GM12878 (cell line): Measurements from ENCODE around the gene BBS2.
"Not testable (repeated sequence)": the region's sequence is repeated elsewhere in the genome, so short reads cannot be mapped to it uniquely, and the experiment has no call there.

Experiments used
- NRF1 ChIP-seq: conservative IDR thresholded peaks from 2 replicates; pipeline ENCODE4 v1.6.1; 2011; ENCODE audit warnings: mild to moderate bottlenecking, low read depth, low read length, improper control_type of control experiment
- TF ChIP-seq, protein P1 (sequence below), 3 experiments: IDR thresholded peaks in 2 of 3; conservative IDR thresholded peaks in 1 of 3; 2 replicates each; pipeline ENCODE4 v1.5.1; 2011; ENCODE audit warnings: low read depth in 3 of 3, low read length in 3 of 3, mild to moderate bottlenecking in 3 of 3, control low read depth in 2 of 3, moderate library complexity in 2 of 3, inconsistent platforms in 1 of 3, mixed read lengths in 1 of 3; ENCODE audit not compliant: control insufficient read depth in 2 of 3, insufficient read depth in 1 of 3; ENCODE audit errors: extremely low read depth in 1 of 3
- TF ChIP-seq, protein P2 (sequence below): IDR thresholded peaks from 2 replicates; pipeline ENCODE4 v1.6.1; 2012; ENCODE audit warnings: low read depth, low read length, improper control_type of control experiment
- TF ChIP-seq, protein P3 (sequence below): IDR thresholded peaks from 2 replicates; pipeline ENCODE4 v1.6.1; 2012; ENCODE audit warnings: mild to moderate bottlenecking, low read depth, low read length

GRCh38 chr16:56488868-56489267, 31.0 kb downstream of the BBS2 start:
- TF ChIP-seq, protein P1, sequence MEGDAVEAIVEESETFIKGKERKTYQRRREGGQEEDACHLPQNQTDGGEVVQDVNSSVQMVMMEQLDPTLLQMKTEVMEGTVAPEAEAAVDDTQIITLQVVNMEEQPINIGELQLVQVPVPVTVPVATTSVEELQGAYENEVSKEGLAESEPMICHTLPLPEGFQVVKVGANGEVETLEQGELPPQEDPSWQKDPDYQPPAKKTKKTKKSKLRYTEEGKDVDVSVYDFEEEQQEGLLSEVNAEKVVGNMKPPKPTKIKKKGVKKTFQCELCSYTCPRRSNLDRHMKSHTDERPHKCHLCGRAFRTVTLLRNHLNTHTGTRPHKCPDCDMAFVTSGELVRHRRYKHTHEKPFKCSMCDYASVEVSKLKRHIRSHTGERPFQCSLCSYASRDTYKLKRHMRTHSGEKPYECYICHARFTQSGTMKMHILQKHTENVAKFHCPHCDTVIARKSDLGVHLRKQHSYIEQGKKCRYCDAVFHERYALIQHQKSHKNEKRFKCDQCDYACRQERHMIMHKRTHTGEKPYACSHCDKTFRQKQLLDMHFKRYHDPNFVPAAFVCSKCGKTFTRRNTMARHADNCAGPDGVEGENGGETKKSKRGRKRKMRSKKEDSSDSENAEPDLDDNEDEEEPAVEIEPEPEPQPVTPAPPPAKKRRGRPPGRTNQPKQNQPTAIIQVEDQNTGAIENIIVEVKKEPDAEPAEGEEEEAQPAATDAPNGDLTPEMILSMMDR (IDR thresholded peaks at IDR 0.05 in 2 of 3, conservative IDR thresholded peaks at IDR 0.05 in 1 of 3; ENCODE audit: control insufficient read depth in 2 of 3, extremely low read depth in 1 of 3, insufficient read depth in 1 of 3, low read depth in 3 of 3, low read length in 3 of 3), result not testable (repeated sequence)
- TF ChIP-seq NRF1, result not testable (repeated sequence)
- TF ChIP-seq, protein P2, sequence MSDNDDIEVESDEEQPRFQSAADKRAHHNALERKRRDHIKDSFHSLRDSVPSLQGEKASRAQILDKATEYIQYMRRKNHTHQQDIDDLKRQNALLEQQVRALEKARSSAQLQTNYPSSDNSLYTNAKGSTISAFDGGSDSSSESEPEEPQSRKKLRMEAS, result not testable (repeated sequence)
- TF ChIP-seq, protein P3, sequence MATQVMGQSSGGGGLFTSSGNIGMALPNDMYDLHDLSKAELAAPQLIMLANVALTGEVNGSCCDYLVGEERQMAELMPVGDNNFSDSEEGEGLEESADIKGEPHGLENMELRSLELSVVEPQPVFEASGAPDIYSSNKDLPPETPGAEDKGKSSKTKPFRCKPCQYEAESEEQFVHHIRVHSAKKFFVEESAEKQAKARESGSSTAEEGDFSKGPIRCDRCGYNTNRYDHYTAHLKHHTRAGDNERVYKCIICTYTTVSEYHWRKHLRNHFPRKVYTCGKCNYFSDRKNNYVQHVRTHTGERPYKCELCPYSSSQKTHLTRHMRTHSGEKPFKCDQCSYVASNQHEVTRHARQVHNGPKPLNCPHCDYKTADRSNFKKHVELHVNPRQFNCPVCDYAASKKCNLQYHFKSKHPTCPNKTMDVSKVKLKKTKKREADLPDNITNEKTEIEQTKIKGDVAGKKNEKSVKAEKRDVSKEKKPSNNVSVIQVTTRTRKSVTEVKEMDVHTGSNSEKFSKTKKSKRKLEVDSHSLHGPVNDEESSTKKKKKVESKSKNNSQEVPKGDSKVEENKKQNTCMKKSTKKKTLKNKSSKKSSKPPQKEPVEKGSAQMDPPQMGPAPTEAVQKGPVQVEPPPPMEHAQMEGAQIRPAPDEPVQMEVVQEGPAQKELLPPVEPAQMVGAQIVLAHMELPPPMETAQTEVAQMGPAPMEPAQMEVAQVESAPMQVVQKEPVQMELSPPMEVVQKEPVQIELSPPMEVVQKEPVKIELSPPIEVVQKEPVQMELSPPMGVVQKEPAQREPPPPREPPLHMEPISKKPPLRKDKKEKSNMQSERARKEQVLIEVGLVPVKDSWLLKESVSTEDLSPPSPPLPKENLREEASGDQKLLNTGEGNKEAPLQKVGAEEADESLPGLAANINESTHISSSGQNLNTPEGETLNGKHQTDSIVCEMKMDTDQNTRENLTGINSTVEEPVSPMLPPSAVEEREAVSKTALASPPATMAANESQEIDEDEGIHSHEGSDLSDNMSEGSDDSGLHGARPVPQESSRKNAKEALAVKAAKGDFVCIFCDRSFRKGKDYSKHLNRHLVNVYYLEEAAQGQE, result not testable (repeated sequence)
